GM12878 (cell line): ENCODE data around the gene STXBP5.

Source experiments
- BMI1 ChIP-seq: fragments of 450-650 bp; IDR thresholded peaks from 2 replicates; pipeline ENCODE4 v1.6.1; 2016; ENCODE audit warnings: mild to moderate bottlenecking, moderate library complexity, borderline replicate concordance
- CTCF ChIP-seq, 3 experiments: IDR thresholded peaks in 2 of 3; conservative IDR thresholded peaks in 1 of 3; 2 replicates each; pipeline ENCODE4 v1.5.1; 2011; ENCODE audit warnings: low read depth in 3 of 3, low read length in 3 of 3, mild to moderate bottlenecking in 3 of 3, control low read depth in 2 of 3, moderate library complexity in 2 of 3, inconsistent platforms in 1 of 3, mixed read lengths in 1 of 3; ENCODE audit not compliant: control insufficient read depth in 2 of 3, insufficient read depth in 1 of 3; ENCODE audit errors: extremely low read depth in 1 of 3
- PAX5 ChIP-seq: IDR thresholded peaks from 2 replicates; pipeline ENCODE4 v1.6.1; 2011; ENCODE audit warnings: low read depth, low read length, borderline replicate concordance
- SIN3A ChIP-seq: IDR thresholded peaks from 2 replicates; pipeline ENCODE4 v1.6.1; 2012; ENCODE audit warnings: low read depth, low read length, improper control_type of control experiment
- TAF1 ChIP-seq: IDR thresholded peaks from 2 replicates; pipeline ENCODE4 v1.6.1; 2011; ENCODE audit warnings: mild to moderate bottlenecking, low read depth, low read length, borderline replicate concordance
- TF ChIP-seq, protein P1 (sequence below): fragments of 450-650 bp; IDR thresholded peaks from 2 replicates; pipeline ENCODE4 v1.6.1; 2017; ENCODE audit warnings: mild to moderate bottlenecking
- TF ChIP-seq, protein P2 (sequence below): IDR thresholded peaks from 2 replicates; pipeline ENCODE4 v1.6.1; 2012; ENCODE audit warnings: low read depth, low read length, improper control_type of control experiment

DNA sequence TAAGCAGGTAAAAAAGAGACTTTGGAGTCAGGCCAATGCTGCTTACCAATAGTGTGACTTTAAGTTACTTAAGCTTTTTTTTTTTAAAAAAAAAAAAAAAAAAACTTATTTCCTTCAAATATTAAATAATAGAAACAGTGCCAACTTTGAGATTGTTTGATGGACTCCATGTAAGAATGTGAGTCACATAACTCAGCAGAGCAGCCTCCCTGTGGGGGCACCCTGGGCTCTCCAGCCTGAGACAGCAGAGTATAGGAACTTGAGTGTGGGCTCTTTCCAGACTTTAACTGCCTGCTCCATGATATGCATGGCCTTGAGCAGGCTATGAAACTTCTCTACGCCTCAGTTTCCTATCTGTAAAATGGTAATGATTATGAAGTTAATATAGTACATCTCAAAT is 190.9 kb downstream of the STXBP5 start:
- no peak for TF ChIP-seq TAF1
- TF ChIP-seq CTCF (IDR thresholded peaks at IDR 0.05 in 2 of 3, conservative IDR thresholded peaks at IDR 0.05 in 1 of 3; ENCODE audit: control insufficient read depth in 2 of 3, extremely low read depth in 1 of 3, insufficient read depth in 1 of 3, low read depth in 3 of 3, low read length in 3 of 3) = no peak
- TF ChIP-seq BMI1 = no peak
- TF ChIP-seq, protein P1, sequence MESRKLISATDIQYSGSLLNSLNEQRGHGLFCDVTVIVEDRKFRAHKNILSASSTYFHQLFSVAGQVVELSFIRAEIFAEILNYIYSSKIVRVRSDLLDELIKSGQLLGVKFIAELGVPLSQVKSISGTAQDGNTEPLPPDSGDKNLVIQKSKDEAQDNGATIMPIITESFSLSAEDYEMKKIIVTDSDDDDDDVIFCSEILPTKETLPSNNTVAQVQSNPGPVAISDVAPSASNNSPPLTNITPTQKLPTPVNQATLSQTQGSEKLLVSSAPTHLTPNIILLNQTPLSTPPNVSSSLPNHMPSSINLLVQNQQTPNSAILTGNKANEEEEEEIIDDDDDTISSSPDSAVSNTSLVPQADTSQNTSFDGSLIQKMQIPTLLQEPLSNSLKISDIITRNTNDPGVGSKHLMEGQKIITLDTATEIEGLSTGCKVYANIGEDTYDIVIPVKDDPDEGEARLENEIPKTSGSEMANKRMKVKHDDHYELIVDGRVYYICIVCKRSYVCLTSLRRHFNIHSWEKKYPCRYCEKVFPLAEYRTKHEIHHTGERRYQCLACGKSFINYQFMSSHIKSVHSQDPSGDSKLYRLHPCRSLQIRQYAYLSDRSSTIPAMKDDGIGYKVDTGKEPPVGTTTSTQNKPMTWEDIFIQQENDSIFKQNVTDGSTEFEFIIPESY = no peak
- TF ChIP-seq, protein P2, sequence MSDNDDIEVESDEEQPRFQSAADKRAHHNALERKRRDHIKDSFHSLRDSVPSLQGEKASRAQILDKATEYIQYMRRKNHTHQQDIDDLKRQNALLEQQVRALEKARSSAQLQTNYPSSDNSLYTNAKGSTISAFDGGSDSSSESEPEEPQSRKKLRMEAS = no peak
- TF ChIP-seq PAX5 = no peak
- no peak for TF ChIP-seq SIN3A
